HG03039 (cell line): ENCODE data around the gene MED29.

Source experiments
- ATAC-seq: cut with Tn5 transposase; IDR thresholded peaks from one replicate; pipeline ENCODE4 v1.9.1; 2021; ENCODE audit warnings: mild to moderate bottlenecking, moderate library complexity; ENCODE audit not compliant: unreplicated experiment

Gene MED29

GRCh38 chr19:39426170-39426569 is 35.0 kb downstream of the MED29 start:
- ATAC-seq, result no peak

GRCh38 chr19:39427707-39428106 is 36.5 kb downstream of the MED29 start:
- no peak for ATAC-seq

GRCh38 chr19:39428283-39429112 is 37.3 kb downstream of the MED29 start:
- ATAC-seq, result no peak

GRCh38 chr19:39430675-39431593 is 39.8 kb downstream of the MED29 start:
- no peak for ATAC-seq

- no peak for ATAC-seq
Observed at GRCh38 chr19:39432677-39433025, 41.5 kb downstream of the MED29 start.

GRCh38 chr19:39433480-39434079 is 42.4 kb downstream of the MED29 start:
- no peak for ATAC-seq

- ATAC-seq, result no peak
Observed at GRCh38 chr19:39434123-39435076, 43.2 kb downstream of the MED29 start.

- peak; percentile 74 for ATAC-seq
Observed at GRCh38 chr19:39435499-39436349, 44.5 kb downstream of the MED29 start, which contains the start of gene RPS16. RPS16 (minus strand) TSS chr19:39435949; CDS start chr19:39435895, 54 bp downstream.

GRCh38 chr19:39436350-39436716 is 45.2 kb downstream of the MED29 start:
- no peak for ATAC-seq

- no peak for ATAC-seq
Observed at GRCh38 chr19:39438270-39438934, 47.2 kb downstream of the MED29 start.

- no peak for ATAC-seq
Observed at GRCh38 chr19:39444598-39445195, 53.5 kb downstream of the MED29 start.

GRCh38 chr19:39445196-39446111 is 54.3 kb downstream of the MED29 start, which contains the start of gene SUPT5H:
SUPT5H (plus strand) TSS chr19:39445582; CDS start chr19:39445891, 309 bp downstream.
- peak; percentile 80 for ATAC-seq

- no peak for ATAC-seq
Observed at GRCh38 chr19:39446365-39447084, 55.3 kb downstream of the MED29 start.

- ATAC-seq, result no peak
Observed at GRCh38 chr19:39448271-39448670, 57.1 kb downstream of the MED29 start.

- ATAC-seq, result no peak
Observed at GRCh38 chr19:39449116-39449797, 58.1 kb downstream of the MED29 start.
